H1 (cell line): ENCODE measurements around the gene RASSF3. TPM values are rescaled to one million over a fixed set of nuclear protein-coding genes. Genes with fewer than 3 reads are reported as not detected.
A peak's percentile ranks its signal among the peaks of the same experiment; 100 is the strongest.

Source experiments
- CTCF ChIA-PET: fragments of 300-600 bp; sonication (Branson Sonifier 250); formaldehyde crosslinking; loops from one replicate; lab custom pipeline; 2021; ENCODE audit not compliant: partially characterized antibody; lab: Charles Lee
- POLR2A ChIA-PET: fragments of 300-600 bp; sonication (Branson Sonifier 250); formaldehyde crosslinking; loops from one replicate; lab custom pipeline; 2021; ENCODE audit warnings: inconsistent platforms; ENCODE audit not compliant: partially characterized antibody; lab: Charles Lee
- DNase-seq, 2 experiments: peaks; one replicate each; pipeline versions ENCODE4 v3.0.0 to v3.0.0-alpha.2; 2010 to 2022; ENCODE audit warnings: low spot score in 2 of 2, low read depth in 1 of 2, mixed read lengths in 1 of 2
- FAIRE-seq: peaks from 2 replicates; lab custom pipeline; 2011; peaks lifted over from hg19 to GRCh38; lab: Jason Lieb, UNC
- H2AFZ ChIP-seq: 2 replicates; pipeline ENCODE4 v1.8.1; 2012; ENCODE audit warnings: low read length, inconsistent platforms
- H2AK5ac ChIP-seq: 2 replicates; pipeline ENCODE4 v1.6.1; 2013; ENCODE audit warnings: low read depth, low read length
- H2BK120ac ChIP-seq: replicated peaks from 2 replicates; pipeline ENCODE3; 2013; ENCODE audit warnings: low read depth, low read length, inconsistent platforms
- H2BK12ac ChIP-seq: 2 replicates; pipeline ENCODE4 v1.6.1; 2013; ENCODE audit warnings: low read depth, low read length
- H2BK15ac ChIP-seq: 2 replicates; pipeline ENCODE4 v1.6.1; 2013; ENCODE audit warnings: low read length
- H2BK20ac ChIP-seq: 2 replicates; pipeline ENCODE4 v1.6.1; 2013; ENCODE audit warnings: low read length
- H2BK5ac ChIP-seq: 2 replicates; pipeline ENCODE4 v1.6.1; 2013; ENCODE audit warnings: low read depth, low read length
- H3K14ac ChIP-seq: 2 replicates; pipeline ENCODE4 v1.6.1; 2013; ENCODE audit warnings: inconsistent platforms; ENCODE audit not compliant: insufficient read length
- H3K18ac ChIP-seq: 2 replicates; pipeline ENCODE4 v1.6.1; 2013; ENCODE audit warnings: low read length; ENCODE audit errors: extremely low read depth
- H3K23ac ChIP-seq: 2 replicates; pipeline ENCODE4 v1.6.1; 2013; ENCODE audit warnings: inconsistent platforms; ENCODE audit not compliant: insufficient read length
- H3K23me2 ChIP-seq: 2 replicates; pipeline ENCODE4 v1.6.1; 2013; ENCODE audit warnings: low read depth, low read length
- H3K27ac ChIP-seq: 2 replicates; pipeline ENCODE4 v1.6.1; 2011; ENCODE audit warnings: low read depth, low read length, inconsistent platforms
- H3K27me3 ChIP-seq, 4 experiments: replicated peaks in 1 of 4; 1 replicate in 1 of 4; 2 replicates in 3 of 4; pipeline versions ENCODE4 v1.6.1 to v1.8.1; 2011 to 2013; ENCODE audit warnings: low read length in 3 of 4, mild to moderate bottlenecking in 3 of 4, inconsistent platforms in 2 of 4, mixed read lengths in 2 of 4, moderate library complexity in 1 of 4; ENCODE audit not compliant: control insufficient read depth in 3 of 4, insufficient read depth in 3 of 4; ENCODE audit errors: extremely low read depth in 1 of 4
- H3K36me3 ChIP-seq, 4 experiments: 2 replicates each; pipeline versions ENCODE4 v1.6.1 to v1.8.1; 2011 to 2013; ENCODE audit warnings: mild to moderate bottlenecking in 4 of 4, low read length in 3 of 4, moderate library complexity in 2 of 4, control low read depth in 1 of 4, inconsistent platforms in 1 of 4; ENCODE audit not compliant: insufficient read depth in 4 of 4, control insufficient read depth in 2 of 4
- H3K4ac ChIP-seq: replicated peaks from 2 replicates; pipeline ENCODE3; 2013; ENCODE audit warnings: low read length, low read depth, mixed read lengths, inconsistent platforms; ENCODE audit not compliant: insufficient read length
- H3K4me1 ChIP-seq, 4 experiments: replicated peaks in 1 of 4; 1 replicate in 1 of 4; 2 replicates in 3 of 4; pipeline versions ENCODE4 v1.6.1 to v1.8.1; 2011 to 2013; ENCODE audit warnings: low read length in 3 of 4, inconsistent platforms in 2 of 4, mixed read lengths in 1 of 4; ENCODE audit not compliant: insufficient read depth in 4 of 4, control insufficient read depth in 3 of 4
- H3K4me2 ChIP-seq, 2 experiments: 2 replicates each; pipeline versions ENCODE4 v1.6.1 to v1.8.1; 2011 to 2013; ENCODE audit warnings: low read depth in 2 of 2, low read length in 2 of 2, control low read depth in 1 of 2, inconsistent platforms in 1 of 2, mild to moderate bottlenecking in 1 of 2; ENCODE audit not compliant: insufficient read depth in 1 of 2
- H3K4me3 ChIP-seq, 4 experiments: fragments of 200-600, 300-600 bp in 1 of 4; sonication (generic), shearing (Covaris generic), sonication (Bioruptor Twin) in 1 of 4; 2 replicates each; pipeline versions ENCODE4 v1.5.1 to v1.8.1; 2011 to 2016; ENCODE audit warnings: low read length in 4 of 4, low read depth in 3 of 4, control low read depth in 2 of 4, inconsistent platforms in 2 of 4, mild to moderate bottlenecking in 2 of 4, mixed read lengths in 1 of 4, moderate library complexity in 1 of 4; ENCODE audit not compliant: insufficient read depth in 2 of 4; ENCODE audit errors: extremely low read depth in 1 of 4
- H3K56ac ChIP-seq: replicated peaks from 2 replicates; pipeline ENCODE3; 2013; ENCODE audit warnings: low read depth, mild to moderate bottlenecking, mixed read lengths, low read length, inconsistent platforms; ENCODE audit not compliant: insufficient read length
- H3K79me1 ChIP-seq: 2 replicates; pipeline ENCODE4 v1.6.1; 2013; ENCODE audit warnings: low read depth, low read length, control low read depth
- H3K79me2 ChIP-seq, 2 experiments: 2 replicates each; pipeline versions ENCODE4 v1.6.1 to v1.8.1; 2012 to 2013; ENCODE audit warnings: low read length in 2 of 2, mild to moderate bottlenecking in 2 of 2, inconsistent platforms in 1 of 2; ENCODE audit not compliant: insufficient read depth in 2 of 2, control insufficient read depth in 1 of 2
- H3K9ac ChIP-seq, 4 experiments: replicated peaks in 1 of 4; 1 replicate in 1 of 4; 2 replicates in 3 of 4; pipeline versions ENCODE4 v1.6.1 to v1.8.1; 2011 to 2013; ENCODE audit warnings: low read depth in 3 of 4, low read length in 3 of 4, control low read depth in 2 of 4, mild to moderate bottlenecking in 2 of 4, moderate library complexity in 2 of 4, inconsistent platforms in 1 of 4; ENCODE audit errors: extremely low read depth in 1 of 4
- H3K9me3 ChIP-seq, 2 experiments: 2 replicates each; pipeline versions ENCODE4 v1.6.1 to v1.8.1; 2012 to 2013; ENCODE audit warnings: mild to moderate bottlenecking in 2 of 2, moderate library complexity in 2 of 2, control low read depth in 1 of 2, inconsistent platforms in 1 of 2, low read depth in 1 of 2, low read length in 1 of 2, mixed read lengths in 1 of 2; ENCODE audit not compliant: insufficient read depth in 2 of 2
- H4K20me1 ChIP-seq, 2 experiments: replicated peaks in 1 of 2; 2 replicates each; pipeline versions ENCODE3 to v1.8.1; 2011 to 2013; ENCODE audit warnings: inconsistent platforms in 2 of 2, low read length in 2 of 2, mild to moderate bottlenecking in 1 of 2; ENCODE audit not compliant: insufficient read depth in 2 of 2, control insufficient read depth in 1 of 2
- H4K5ac ChIP-seq: 2 replicates; pipeline ENCODE4 v1.6.1; 2013; ENCODE audit warnings: low read length, low read depth, mixed read lengths, inconsistent platforms; ENCODE audit not compliant: insufficient read length
- H4K8ac ChIP-seq: 2 replicates; pipeline ENCODE4 v1.8.0; 2013; ENCODE audit warnings: mild to moderate bottlenecking, moderate library complexity, low read length, inconsistent platforms; ENCODE audit not compliant: insufficient read depth; ENCODE audit errors: extremely low read depth
- H4K91ac ChIP-seq: replicated peaks from 2 replicates; pipeline ENCODE3; 2013; ENCODE audit warnings: low read length, mixed read lengths, inconsistent platforms; ENCODE audit not compliant: insufficient read length
- WGBS, 2 experiments: shearing (Covaris generic) in 1 of 2; methylation state at CpG; one replicate each; pipeline versions ENCODE4 v1.1.6 to v1.1.7; 2013 to 2015; ENCODE audit warnings: low lambda C conversion rate in 2 of 2, mixed read lengths in 2 of 2, inconsistent platforms in 1 of 2, low coverage in 1 of 2, missing lambda C conversion rate in 1 of 2; ENCODE audit not compliant: insufficient replicate concordance in 2 of 2, insufficient coverage in 1 of 2, insufficient read length in 1 of 2; ENCODE audit errors: extremely low coverage in 1 of 2, missing lambda C conversion rate in 1 of 2; 5-methylcytosine and 5-hydroxymethylcytosine counted together
- polyA plus RNA-seq, 7 experiments: library from polyadenylated mRNA; depleted of rRNA in 3 of 7; stranded (reverse) in 5 of 7; unstranded in 2 of 7; fragments of >200 nt in 5 of 7; fragments of 200-250 nt in 2 of 7; gene quantifications; 1 replicate in 5 of 7; 2 replicates in 1 of 7; 4 replicates in 1 of 7; pipeline versions ENCODE4 v1.2.1 to v1.2.3, GENCODE V29; 2011 to 2013; ENCODE audit warnings: missing spikeins in 2 of 7, mixed read lengths in 2 of 7
- total RNA-seq: library from RNA; stranded (reverse); fragmentation: NEBNext Ultra II Directional; extraction: Animal tissue kit (Norgen Biotek cat#: 25700); gene quantifications from 2 replicates; pipeline ENCODE4 v1.2.1, GENCODE V29; 2021

Gene RASSF3
- total and polyA plus RNA-seq, 2 of the 8 experiments (the other 6 are each of a cell fraction or from before 2014, with no cell fraction given), result 19.1 to 64.3 TPM

GRCh38 chr12:64696080-64696741, 85.9 kb downstream of the RASSF3 start:
- DNase-seq (no peak), FAIRE-seq (no peak)
- Histone ChIP-seq H3K23me2 (peaks cover 5% of the 10 kb centered on the region; the same call in 1 of the 2 replicates), H4K20me1 (peaks cover 0 to 2% of the 10 kb centered on the region in 2 experiments), H2BK20ac (no peak overlapping the region), H3K56ac (no peak overlapping the region), H3K27ac (no peak overlapping the region), H2BK120ac (no peak overlapping the region), H2AK5ac (no peak overlapping the region), H3K9me3 (no peaks in the 10 kb centered on the region), H3K23ac (no peak overlapping the region), H3K4ac (no peak overlapping the region), H3K79me1 (no peaks in the 10 kb centered on the region), H3K27me3 (no peaks in the 10 kb centered on the region), H2AFZ (no peak overlapping the region), H4K8ac (no peak overlapping the region), H2BK12ac (no peak overlapping the region), H4K5ac (no peak overlapping the region), H3K18ac (no peak overlapping the region), H3K14ac (no peak overlapping the region), H3K36me3 (peaks cover 0 to 8% (median 0%) of the 10 kb centered on the region in 4 experiments; a peak in 2 of 8 replicates), H3K4me2 (0 out of 4 replicates have a peak overlapping the region, but pooled peaks of 1 of the 2 experiments have one; percentile 2), H4K91ac (no peak overlapping the region), H3K4me3 (no peak overlapping the region), H3K9ac (no peak overlapping the region), H3K4me1 (peaks cover 4 to 30% (median 20%) of the 10 kb centered on the region in 4 experiments), H2BK5ac (no peak overlapping the region), H2BK15ac (no peak overlapping the region), H3K79me2 (peaks cover 0 to 4% of the 10 kb centered on the region in 2 experiments; a peak in 1 of 4 replicates)
- CTCF ChIA-PET, result interaction anchor here (0.7 to 9.1 kb wide), 35 partner anchors 8 to 183 kb away, joined by 3 to 132 read pairs (median 5); partner anchors contain the start of gene RASSF3
- POLR2A ChIA-PET, result interaction anchor here (1.0 to 1.7 kb wide), 2 partner anchors 10 to 47 kb away, joined by 3 to 4 read pairs; no protein-coding TSS in a partner anchor
- 88% methylated on average over 1 of the region's 1 CpG; no CpG with 5 or more reads in 1 of the 2 experiments for WGBS, 2 experiments
